BLaER1 treated with 17β-estradiol and CSF1 and Interleukin-3, amounts not matched to agents 10 nM and 100 nM (cell line): ENCODE results near the gene ARHGAP24.
"Not testable (repeated sequence)": the region's sequence is repeated elsewhere in the genome, so short reads cannot be mapped to it uniquely, and the experiment has no call there.

Experiments
- H3K27ac ChIP-seq, 11 experiments: shearing (Covaris generic); formaldehyde crosslinking; 2 replicates each; pipeline ENCODE4 v1.8.1; 2022
- H3K27me3 ChIP-seq, 11 experiments: shearing (Covaris generic); formaldehyde crosslinking; 2 replicates each; pipeline ENCODE4 v1.8.1; 2022
- H3K36me3 ChIP-seq, 11 experiments: shearing (Covaris generic); formaldehyde crosslinking; 2 replicates each; pipeline ENCODE4 v1.8.1; 2022
- H3K4me1 ChIP-seq, 10 experiments: shearing (Covaris generic); formaldehyde crosslinking; 2 replicates each; pipeline ENCODE4 v1.8.1; 2022
- H3K4me2 ChIP-seq, 11 experiments: shearing (Covaris generic); formaldehyde crosslinking; 2 replicates each; pipeline ENCODE4 v1.8.1; 2022
- H3K4me3 ChIP-seq, 10 experiments: shearing (Covaris generic); formaldehyde crosslinking; 2 replicates each; pipeline ENCODE4 v1.8.1; 2022
- H3K9ac ChIP-seq, 11 experiments: shearing (Covaris generic); formaldehyde crosslinking; 2 replicates each; pipeline ENCODE4 v1.8.1; 2022
- H3K9me3 ChIP-seq, 11 experiments: shearing (Covaris generic); formaldehyde crosslinking; replicated peaks in 1 of 11; 2 replicates each; pipeline ENCODE4 v1.8.1; 2022
- H4K20me1 ChIP-seq, 11 experiments: shearing (Covaris generic); formaldehyde crosslinking; 2 replicates each; pipeline ENCODE4 v1.8.1; 2022
- Cebpa-rat ChIP-seq, 11 experiments: shearing (Covaris generic); IDR thresholded peaks; 2 replicates each; pipeline ENCODE4 v1.8.1; 2022

The ARHGAP24 gene

GRCh38 chr4:85907001-85907400 is 432.1 kb downstream of the ARHGAP24 start:
- no peaks in the 10 kb centered on the region for H3K9me3 ChIP-seq
- H3K27me3 ChIP-seq = no peaks in the 10 kb centered on the region
- no peaks in the 10 kb centered on the region for H3K36me3 ChIP-seq
- H3K4me3 ChIP-seq = no peak overlapping the region
- no peaks in the 10 kb centered on the region for H3K4me1 ChIP-seq
- no peak overlapping the region for H3K27ac ChIP-seq
- no peaks in the 10 kb centered on the region; a peak in 1 of 22 replicates for H4K20me1 ChIP-seq
- no peak for TF ChIP-seq Cebpa-rat (IDR thresholded peaks at IDR 0.05)
- H3K4me2 ChIP-seq = no peak overlapping the region
- H3K9ac ChIP-seq = no peak overlapping the region

- Histone ChIP-seq H3K9ac (no peak overlapping the region), H3K4me1 (no peaks in the 10 kb centered on the region), H3K27ac (no peak overlapping the region), H3K4me3 (no peak overlapping the region), H3K4me2 (no peak overlapping the region), H4K20me1 (no peaks in the 10 kb centered on the region; a peak in 1 of 22 replicates), H3K36me3 (no peaks in the 10 kb centered on the region), H3K27me3 (no peaks in the 10 kb centered on the region), H3K9me3 (no peaks in the 10 kb centered on the region)
- no peak for TF ChIP-seq Cebpa-rat (IDR thresholded peaks at IDR 0.05)
Measured at GRCh38 chr4:85909851-85910250, 434.9 kb downstream of the ARHGAP24 start.

- TF ChIP-seq Cebpa-rat (IDR thresholded peaks at IDR 0.05) = no peak
- Histone ChIP-seq H3K4me2 (no peak overlapping the region), H3K9me3 (no peaks in the 10 kb centered on the region), H3K27ac (no peak overlapping the region), H3K9ac (no peak overlapping the region), H3K36me3 (no peaks in the 10 kb centered on the region), H3K27me3 (no peaks in the 10 kb centered on the region), H3K4me3 (no peak overlapping the region), H4K20me1 (no peaks in the 10 kb centered on the region; a peak in 1 of 22 replicates), H3K4me1 (no peaks in the 10 kb centered on the region)
Measured at GRCh38 chr4:85910985-85911384, 436.0 kb downstream of the ARHGAP24 start.

GRCh38 chr4:85913931-85914694 is 439.2 kb downstream of the ARHGAP24 start:
- Histone ChIP-seq H3K4me1 (0 out of 20 replicates have a peak, but pooled peaks cover 0 to 3% (median 0%) of the 10 kb centered on the region in 10 experiments), H3K27ac (no peak overlapping the region), H3K27me3 (no peaks in the 10 kb centered on the region), H4K20me1 (no peaks in the 10 kb centered on the region; a peak in 1 of 22 replicates), H3K4me3 (no peak overlapping the region), H3K36me3 (no peaks in the 10 kb centered on the region), H3K4me2 (no peak overlapping the region), H3K9me3 (no peaks in the 10 kb centered on the region), H3K9ac (no peak overlapping the region)
- no peak for TF ChIP-seq Cebpa-rat (IDR thresholded peaks at IDR 0.05)

DNA sequence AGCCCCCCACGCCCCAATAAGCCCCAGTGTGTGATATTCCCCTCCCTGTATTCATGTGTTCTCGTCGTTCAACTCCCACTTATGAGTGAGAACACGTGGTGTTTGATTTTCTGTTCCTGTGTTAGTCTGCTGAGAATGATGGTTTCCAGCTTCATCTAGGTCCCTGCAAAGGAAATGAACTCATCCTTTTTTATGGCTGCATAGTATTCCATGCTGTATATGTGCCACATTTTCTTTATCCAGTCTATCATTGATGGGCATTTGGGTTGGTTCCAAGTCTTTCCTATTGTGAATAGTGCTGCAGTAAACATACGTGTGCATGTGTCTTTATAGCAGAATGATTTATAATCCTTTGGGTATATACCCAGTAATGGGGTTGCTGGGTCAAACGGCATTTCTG is 440.6 kb downstream of the ARHGAP24 start:
- not testable (repeated sequence) for H3K4me2 ChIP-seq, H4K20me1 ChIP-seq, H3K27ac ChIP-seq, H3K36me3 ChIP-seq, H3K4me1 ChIP-seq, H3K4me3 ChIP-seq, H3K9me3 ChIP-seq, H3K9ac ChIP-seq, H3K27me3 ChIP-seq

GRCh38 chr4:85919200-85919887 is 444.4 kb downstream of the ARHGAP24 start:
- no peaks in the 10 kb centered on the region for H4K20me1 ChIP-seq
- no peak overlapping the region for H3K27ac ChIP-seq
- H3K36me3 ChIP-seq = no peaks in the 10 kb centered on the region
- H3K9me3 ChIP-seq = no peaks in the 10 kb centered on the region
- H3K4me1 ChIP-seq = 0 out of 20 replicates have a peak, but pooled peaks cover 0 to 6% (median 0%) of the 10 kb centered on the region in 10 experiments
- H3K4me2 ChIP-seq = no peak overlapping the region
- H3K4me3 ChIP-seq = no peak overlapping the region
- no peaks in the 10 kb centered on the region for H3K27me3 ChIP-seq
- no peak overlapping the region for H3K9ac ChIP-seq
- TF ChIP-seq Cebpa-rat (IDR thresholded peaks at IDR 0.05) = no peak

- Histone ChIP-seq H3K27ac (no peak overlapping the region), H3K4me2 (no peak overlapping the region), H4K20me1 (no peaks in the 10 kb centered on the region), H3K27me3 (no peaks in the 10 kb centered on the region), H3K4me1 (peaks cover 15 to 32% (median 22%) of the 10 kb centered on the region in 10 experiments), H3K36me3 (no peaks in the 10 kb centered on the region), H3K4me3 (no peak overlapping the region), H3K9ac (no peak overlapping the region), H3K9me3 (no peaks in the 10 kb centered on the region)
- TF ChIP-seq Cebpa-rat (IDR thresholded peaks at IDR 0.05) = no peak
Measured at GRCh38 chr4:85925071-85925470, 450.1 kb downstream of the ARHGAP24 start.

GRCh38 chr4:85928775-85929591 is 454.0 kb downstream of the ARHGAP24 start:
- peaks cover 37 to 49% (median 42%) of the 10 kb centered on the region in 10 experiments for H3K4me1 ChIP-seq
- H3K27me3 ChIP-seq = no peaks in the 10 kb centered on the region
- H3K9me3 ChIP-seq = no peaks in the 10 kb centered on the region
- H4K20me1 ChIP-seq = no peaks in the 10 kb centered on the region
- H3K36me3 ChIP-seq = no peaks in the 10 kb centered on the region
- H3K9ac ChIP-seq = no peak overlapping the region
- peak overlapping the region in 4 of 11 experiments; percentile 31 to 51 (median 46); a peak in 7 of 22 replicates for H3K27ac ChIP-seq
- TF ChIP-seq Cebpa-rat (IDR thresholded peaks at IDR 0.05) = no peak
- peak overlapping the region; percentile 62 to 94 (median 77); a peak in 21 of 22 replicates for H3K4me2 ChIP-seq
- no peak overlapping the region for H3K4me3 ChIP-seq
